GM18909 (cell line): ENCODE measurements around the gene RHOH.

ENCODE experiments used
- ATAC-seq: cut with Tn5 transposase; IDR thresholded peaks from one replicate; pipeline ENCODE4 v1.9.1; 2021; ENCODE audit warnings: mild to moderate bottlenecking; ENCODE audit not compliant: unreplicated experiment, poor library complexity

RHOH gene

DNA sequence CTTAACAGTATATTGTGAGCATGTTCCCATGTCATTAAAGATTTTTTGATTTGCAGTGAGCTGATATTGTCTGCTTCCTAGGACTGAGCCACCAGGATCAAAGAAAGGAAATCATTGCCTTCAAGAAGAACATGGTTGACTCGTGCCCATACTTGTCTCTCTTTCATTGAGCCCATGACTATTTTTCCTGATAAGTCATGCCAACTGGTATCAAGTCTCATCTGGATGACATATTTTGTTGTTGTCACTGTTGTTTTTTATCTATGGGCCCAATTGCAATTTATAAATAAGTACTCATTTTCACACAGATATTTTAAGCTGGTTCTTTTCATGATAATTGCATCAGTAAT, 10.2 kb upstream of the RHOH start:
- ATAC-seq, result no peak

DNA sequence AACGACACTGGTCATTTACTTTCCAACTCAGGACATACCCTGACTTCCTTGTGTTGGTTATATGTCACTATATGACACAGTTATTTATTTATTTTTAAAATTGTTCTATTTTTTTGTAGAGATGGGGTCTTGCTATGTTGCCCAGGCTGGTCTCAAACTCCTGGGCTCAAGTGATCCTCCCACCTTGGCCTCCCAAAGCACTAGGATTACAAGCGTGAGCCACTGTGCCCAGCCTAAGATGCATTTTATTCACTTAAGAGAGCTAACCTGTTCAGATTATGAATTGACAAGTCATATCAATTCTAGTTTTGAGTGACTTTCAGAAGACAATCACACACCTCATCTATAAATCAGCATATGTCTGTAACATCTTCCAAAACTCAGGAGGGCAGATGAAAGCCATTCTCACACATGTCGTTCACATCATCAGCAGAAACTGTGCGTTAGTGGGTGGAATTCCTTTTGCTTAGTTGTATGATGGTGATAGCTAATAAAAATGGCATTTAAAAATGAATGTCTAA, 9.4 kb upstream of the RHOH start:
- no peak for ATAC-seq

DNA sequence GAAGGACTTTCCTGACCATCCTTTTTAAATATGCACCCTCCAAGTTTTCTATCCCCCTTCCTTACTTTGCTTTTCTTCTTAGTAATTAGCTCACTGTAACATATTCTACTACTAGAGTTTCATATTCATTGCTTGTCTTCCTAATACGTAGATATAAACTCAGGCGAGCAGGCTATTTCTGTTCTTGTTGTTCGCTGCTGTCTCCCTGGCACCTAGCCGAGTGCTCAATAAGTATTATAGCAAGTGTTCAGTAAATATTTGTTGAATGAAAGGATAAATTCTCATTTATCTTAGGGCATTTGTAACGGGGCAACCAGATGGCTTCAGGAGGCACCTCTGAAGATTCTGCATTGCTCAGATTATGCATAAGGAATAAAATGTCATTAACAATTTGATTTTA, 6.8 kb upstream of the RHOH start:
- ATAC-seq, result no peak

DNA sequence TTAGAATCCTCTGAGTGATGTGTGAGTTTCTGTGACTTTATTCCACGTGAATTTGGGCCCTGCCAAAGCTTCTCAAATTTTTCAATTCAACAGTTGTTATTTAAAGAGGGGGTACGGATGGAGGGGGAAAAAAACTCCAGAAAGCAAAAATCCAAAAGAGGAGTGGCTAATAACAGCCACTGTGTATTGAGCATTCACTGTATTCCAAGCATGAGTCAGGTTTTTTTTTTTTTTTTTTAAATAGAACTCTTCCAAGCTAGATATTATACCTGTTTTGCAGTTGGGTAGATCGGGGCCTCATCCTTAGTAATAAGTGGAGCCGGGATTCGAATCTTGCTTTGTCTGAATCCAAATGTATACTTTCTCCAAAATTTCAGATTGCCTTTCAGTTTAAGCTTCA, 6.4 kb upstream of the RHOH start:
- no peak for ATAC-seq

DNA sequence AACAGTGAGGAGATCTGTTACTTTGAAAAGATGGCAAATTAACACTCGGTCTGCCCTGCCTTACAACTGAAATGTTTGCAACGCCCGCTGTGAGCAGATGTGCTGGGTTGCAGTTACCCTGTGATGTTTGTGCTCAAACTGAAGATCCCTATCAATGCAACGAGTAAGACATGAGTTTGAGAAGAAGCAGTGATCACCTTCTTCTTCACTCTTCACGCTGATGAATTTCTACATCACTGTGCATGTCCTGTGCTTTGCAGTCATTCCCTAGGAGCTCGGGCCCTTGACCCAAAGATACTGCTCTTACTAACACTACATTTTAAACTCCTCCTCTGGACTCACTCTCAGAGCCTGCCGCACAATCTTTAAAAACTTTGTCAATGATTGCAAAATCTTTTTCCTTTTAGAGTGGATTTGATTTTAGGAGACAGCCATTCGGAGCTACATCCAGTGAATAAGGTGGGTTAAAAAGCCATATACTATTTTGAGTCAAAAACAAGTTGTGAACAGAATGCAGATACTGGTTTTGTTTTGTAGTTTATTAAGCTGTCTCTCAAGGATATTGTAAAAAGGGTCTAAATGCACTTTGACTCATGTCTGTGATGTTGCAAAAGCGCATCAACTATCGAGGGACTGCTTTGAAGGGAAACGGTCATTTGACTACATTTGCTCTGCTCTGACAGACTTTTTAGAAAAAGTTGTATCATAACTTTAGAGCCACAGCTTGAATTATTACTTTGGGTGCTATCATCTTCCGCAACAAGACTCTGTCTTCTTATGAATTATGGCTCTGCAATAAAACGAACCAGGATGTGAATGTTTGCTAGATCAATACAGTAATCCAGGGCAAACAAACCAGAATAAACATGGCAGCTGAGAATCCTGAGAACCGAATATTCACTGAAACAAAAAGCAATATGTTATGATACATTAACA, 5.7 kb upstream of the RHOH start:
- no peak for ATAC-seq

DNA sequence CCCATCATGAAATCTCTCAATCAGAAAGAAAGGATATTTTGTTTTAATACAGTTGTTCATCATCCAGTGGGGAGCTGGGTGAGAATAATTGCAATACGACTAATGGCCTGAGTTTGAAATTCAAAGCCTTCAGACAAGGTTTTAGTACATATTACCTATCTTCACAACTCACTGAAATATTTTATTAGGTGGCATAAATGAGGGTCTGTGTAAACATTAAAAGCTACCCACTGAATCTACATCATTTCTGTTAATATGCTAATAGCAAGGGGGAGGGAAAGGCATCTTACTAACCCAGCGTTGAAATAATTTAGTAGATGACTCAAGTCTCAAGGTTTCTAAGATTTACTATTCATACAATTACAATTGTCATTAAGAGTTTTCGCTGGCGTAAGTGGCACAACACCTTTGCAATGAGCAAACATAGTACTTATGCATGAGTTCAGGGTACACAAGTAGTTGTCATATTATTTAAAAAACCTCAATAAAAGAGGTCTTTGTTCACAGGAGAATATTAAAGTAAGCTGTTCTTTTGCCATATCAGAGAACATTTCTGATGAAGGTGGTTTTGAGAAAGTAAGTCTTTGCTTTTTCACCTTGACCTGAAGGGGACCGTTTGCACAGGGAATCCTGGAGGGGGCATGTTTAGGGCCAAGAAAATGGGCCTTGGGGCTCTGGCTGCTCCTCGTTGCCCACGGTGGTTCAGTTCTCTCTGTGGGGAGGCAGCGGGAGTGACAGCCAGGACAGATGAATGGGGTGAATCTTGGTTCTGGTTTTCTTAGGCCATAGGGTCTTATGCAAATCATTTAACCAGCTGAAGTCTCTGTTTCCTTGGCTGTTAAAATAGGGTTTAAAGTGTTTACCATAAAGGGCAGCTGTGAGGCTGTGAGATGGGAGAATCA, 4.5 kb upstream of the RHOH start:
- ATAC-seq, result peak; percentile 40

DNA sequence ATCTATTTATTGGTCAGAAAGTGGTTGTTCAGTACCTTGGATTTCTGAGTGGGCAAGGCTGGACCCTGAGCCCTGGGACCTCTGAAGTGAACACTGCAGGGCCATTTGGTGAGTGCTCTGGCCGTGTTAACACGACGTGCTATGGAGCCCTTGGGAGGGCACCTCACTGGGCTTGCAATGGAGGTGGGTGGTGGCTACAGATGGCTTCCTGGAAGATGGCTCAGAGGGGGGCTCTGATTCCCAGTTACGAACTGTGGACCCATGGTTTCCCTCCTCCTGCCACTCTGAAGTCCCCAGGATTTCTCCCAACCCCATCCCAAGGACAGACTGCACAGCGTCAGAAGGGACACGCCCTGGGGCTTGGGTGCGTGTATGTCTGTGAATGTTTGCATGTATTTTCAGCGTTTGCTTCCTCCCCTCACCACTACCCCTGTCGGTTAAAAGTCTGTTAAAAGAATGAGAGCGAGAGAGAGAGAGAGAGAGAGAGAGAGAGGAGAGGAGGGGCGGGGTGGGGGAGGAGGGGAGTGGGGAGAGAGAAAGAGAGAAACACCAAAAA, 3.7 kb upstream of the RHOH start:
- peak; percentile 46 for ATAC-seq

DNA sequence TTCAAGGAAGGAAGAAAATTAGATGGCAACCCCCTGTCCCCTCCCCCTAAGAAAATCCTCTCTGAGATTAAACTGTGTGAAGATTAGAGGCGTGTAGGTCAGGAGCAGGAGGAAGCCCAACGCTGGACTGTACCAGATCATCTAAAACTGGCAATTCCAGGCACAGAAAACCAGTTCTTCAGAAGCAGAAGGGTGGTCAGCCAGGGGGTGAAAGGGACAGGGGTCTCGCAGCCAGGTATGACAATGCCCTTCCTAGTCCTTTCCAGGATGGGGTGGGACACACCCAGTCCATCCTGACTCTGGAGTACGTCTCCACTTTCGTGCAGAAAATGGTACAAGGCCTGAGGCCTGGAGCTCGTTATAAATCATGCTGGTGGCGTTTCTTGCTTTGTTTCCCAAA, 3.3 kb upstream of the RHOH start:
- ATAC-seq, result no peak

DNA sequence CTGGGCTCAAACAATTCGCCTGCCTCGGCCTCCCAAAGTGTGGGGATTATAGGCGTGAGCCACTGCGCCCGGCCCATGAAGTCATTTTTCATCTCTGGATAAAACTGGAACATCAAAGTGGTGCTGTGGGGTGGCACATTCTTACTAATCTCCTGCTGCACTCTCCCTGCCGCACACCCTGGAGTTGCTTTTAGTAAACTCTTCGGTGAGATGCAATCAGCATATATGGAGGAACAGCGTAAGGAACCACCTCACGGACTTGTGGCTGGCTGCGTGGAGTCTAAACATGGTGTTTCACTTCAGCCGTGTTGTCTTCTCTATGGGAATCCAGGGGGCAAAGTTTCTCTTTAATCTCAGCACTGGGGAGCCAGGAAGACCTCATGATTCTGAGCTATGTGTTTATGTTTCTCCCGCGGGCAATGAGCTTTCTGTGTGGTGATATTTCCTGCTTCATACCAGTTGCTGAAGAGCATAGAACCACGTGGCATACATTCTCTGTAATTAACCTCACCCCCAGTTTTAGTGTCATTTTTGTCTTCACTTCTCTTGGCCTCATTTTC, 2.1 kb upstream of the RHOH start:
- ATAC-seq, result no peak

DNA sequence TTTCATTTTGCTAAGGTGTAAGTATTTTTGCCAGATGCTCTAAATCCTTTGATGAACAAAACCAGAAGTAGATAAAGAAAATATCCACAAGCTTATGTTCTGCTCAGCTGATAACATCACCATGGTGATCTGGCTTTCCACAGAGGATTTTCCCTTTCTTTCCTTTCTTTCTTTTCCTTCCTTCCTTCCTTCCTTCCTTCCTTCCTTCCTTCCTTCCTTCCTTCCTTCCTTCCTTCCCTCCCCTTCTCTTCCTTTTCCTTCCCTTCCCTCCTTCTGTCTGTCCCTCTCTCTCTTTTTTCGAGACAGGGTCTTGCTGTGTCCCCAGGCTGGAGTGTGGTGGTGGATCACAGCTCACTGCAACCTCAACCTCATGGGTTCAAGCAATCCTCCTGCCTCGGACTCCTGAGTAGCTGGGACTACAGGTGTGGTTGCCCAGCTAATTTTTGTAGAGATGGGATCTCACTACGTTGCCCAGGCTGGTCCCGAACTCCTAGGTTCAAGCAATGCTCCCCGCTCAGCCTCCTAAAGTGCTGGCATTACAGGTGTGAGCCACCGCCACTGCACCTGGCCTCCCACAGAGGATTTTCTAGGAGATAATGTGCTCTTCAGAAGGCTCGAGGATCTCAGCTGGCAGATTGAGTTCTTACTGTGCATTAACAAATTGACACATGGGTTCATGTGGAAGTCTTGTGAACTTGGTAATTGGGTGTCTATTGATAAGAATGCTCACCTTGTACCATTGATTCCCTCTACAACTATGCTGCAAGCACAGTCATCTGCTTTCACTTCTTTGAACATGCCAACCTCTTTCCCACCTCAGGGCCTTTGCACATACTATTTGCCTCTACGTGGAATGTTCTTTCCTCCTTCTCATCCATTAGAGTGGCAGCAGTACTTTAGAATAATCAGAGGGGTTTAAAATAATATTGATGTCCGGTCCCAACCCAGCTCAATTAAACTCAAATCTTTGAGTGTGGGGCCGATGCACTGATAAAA, 1.4 kb upstream of the RHOH start:
- no peak for ATAC-seq

DNA sequence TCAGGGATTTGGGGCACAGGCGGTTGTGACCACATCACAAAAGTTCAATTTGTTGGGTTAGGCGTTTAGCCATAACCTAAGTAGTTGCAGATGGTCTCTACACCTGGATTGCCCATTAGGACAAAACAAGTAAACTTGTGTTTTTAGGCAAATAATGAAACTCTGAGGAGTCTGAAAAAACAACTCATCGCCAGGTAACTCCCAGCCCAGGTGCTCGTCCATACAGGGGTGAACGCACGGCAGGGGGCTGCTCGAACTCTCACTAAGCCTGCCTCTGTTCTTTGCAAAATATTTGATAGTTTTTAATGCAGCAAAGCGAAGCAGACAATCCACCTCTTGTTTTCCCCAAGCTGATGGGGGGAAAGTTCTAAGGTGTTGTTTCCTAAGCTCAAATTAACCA, 559 bp upstream of the RHOH start:
- no peak for ATAC-seq

DNA sequence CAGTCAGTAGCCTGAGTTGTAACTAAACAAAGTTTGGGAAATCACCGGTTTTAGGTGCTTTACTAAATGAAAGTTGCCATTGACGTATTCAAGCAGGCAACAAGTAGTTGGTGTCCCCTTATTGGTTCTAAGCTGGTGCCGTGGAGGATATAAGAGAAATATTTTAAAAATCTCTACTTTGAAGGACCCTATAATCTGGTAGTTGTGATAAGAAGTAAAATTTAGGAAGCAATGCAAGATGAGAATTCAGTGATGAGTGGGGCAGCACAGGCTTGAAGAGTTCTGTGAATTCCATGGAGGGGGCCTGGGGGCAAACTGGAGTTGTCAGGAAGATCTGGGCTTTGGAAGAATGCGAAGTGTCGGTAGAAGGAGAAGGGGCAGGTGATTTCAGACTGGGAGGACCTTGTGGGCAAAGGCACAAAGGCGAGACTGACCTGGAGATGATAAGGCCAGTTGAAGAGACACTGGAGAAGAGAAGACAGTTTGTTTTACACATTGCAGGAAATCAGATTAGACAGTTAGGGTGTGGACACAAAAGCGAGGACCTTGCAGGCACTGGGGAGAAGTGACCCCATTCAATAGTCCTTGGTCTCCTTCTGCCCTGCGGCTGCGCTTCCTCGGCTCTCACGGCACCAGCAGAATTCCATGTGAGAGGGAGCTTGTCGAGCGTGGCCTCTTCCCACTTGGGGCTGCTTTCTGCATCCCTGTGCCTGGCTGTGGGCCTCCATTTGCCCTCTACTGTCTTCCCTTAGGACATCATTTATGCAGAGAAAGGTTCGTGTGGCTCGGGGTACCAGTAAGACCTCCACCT, 1.3 kb downstream of the RHOH start:
- ATAC-seq, result no peak

DNA sequence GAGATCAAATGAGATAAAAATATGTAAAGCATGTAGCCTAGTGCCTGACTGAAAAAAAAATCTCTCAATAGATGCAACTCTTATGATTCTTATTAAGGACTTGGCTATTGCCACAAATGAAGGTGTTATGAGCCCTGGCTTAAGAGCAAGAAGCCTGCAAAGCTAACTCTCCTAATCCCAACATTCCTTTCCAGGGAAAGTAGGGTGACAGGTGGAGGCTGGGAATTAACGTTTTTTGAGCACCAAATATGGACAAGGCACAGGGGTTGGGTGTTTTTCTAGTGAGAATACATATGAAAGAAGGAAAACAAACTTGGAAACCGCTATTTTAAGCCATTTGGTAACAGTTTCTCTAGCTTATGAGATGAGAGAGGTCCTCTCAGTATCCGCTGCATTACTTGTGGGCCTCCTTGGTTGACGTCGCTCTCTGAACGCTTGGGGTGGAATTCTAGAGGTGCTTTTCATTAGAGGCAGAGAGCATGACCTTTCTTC, 2.4 kb downstream of the RHOH start:
- no peak for ATAC-seq

DNA sequence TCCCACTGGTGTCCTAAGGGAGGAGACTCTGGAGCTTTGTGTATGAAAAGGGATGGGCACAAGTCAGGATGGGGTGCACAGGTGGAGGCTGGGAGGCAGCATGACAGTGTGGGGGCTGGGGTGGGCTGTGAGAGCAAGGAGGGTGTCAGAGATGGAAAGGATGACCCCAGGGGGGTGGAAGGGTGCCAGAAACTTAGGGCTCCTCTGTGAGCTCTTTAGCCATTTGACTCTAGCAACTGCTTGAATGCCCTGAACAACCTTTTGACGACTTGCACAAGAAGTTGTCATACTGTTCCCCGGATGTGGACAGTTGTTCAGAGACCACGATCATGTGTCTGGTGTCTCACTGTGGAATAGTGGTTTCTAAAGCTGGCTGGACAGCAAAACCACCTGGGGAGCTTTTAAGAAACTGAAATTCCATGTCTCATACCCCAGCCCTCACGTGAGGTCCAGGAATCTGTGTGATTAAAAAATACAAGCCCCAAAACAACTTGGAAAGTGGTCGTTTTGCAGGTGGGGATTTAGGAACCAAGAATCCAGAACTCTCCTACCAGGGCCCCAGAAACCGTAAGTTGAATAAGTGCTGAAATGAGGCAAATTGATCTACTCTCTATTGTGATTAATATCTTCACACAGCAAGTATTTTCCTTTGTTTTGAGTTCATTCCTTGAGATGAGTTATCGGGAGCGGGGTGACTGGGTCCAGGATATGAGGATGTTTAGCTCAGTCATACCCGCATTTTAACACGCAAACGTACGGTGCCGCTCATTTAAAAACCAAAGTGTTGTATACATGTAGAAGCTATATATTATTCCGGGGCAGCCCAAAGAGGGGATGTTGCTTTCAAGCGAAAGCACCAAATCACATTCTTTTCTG, 3.4 kb downstream of the RHOH start:
- ATAC-seq, result peak; percentile 62

DNA sequence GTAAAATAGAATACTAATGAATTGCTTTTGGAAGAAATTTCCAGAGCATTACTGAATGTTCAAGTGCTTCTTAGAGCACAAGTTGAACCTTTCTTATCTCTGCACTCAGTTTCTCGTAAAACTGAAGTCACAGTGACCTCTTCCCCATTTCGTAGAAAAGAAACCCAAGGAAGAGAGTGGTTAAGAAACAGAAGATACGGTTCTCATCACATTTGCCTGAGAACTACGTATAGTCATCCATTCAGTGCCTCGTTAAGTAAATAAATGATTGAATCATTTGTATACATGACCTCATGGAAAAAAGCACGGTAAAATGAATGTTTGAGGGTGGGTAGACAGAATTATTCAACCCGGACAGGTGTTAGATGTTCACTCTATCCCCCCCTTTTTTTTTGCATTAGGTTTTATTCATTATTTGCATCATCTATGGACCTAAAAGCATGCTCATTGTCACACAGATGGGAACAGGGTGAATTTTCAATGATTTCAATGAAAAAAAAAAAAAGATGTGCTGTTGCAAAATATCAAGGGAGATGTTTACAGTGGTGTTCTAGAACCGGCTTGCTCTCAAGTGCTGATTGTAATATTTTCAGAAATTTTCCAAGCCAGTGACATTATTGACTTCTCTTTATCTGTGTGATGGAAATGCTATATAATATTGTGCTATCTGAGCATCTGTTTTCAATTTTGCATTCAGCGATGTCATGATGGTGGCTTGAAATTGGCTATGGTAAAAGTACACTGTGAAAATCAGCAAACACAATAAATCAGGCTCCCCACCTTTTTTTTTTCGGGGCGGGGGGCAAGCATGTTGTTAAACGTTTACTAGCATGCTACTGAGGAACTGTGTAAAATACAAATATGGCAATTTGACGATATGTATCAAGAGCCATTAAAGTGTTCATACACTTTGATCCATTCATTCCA, 4.3 kb downstream of the RHOH start:
- ATAC-seq, result no peak

DNA sequence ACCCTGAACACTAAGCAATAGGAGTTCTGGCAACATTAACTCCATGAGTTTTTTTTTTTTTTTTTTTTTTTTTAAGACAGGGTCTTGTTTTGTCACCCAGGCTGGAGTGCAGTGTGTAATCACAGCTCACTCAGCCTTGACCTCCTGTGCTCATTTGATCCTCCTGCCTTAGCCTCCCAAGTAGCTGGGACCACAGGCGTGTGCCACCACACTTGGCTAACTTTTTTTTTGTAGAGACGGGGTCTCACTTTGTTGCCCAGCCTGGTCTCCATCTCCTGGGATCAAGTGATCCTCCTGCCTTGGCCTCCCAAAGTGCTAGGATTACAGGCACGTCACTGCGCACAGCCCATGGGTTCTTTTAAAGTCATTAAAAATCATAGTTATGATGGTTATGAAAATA, 5.1 kb downstream of the RHOH start:
- no peak for ATAC-seq
